Endothelial cell of umbilical vein (primary cell): ENCODE measurements around the gene CNIH2. TPM values are rescaled to one million over a fixed set of nuclear protein-coding genes. Genes with fewer than 3 reads are reported as not detected.

Experiments used
- Bru-seq: library from RNA; stranded (reverse); fragments of 400-500 nt; gene quantifications from one replicate; lab custom pipeline; 2021; lab: Mats Ljungman, UMichigan
- BruChase-seq, 2 experiments: library from RNA; stranded (reverse); fragments of 400-500 nt; gene quantifications; one replicate each; lab custom pipeline; 2021; lab: Mats Ljungman, UMichigan
- BruUV-seq: library from RNA; stranded (reverse); fragments of 400-500 nt; replicated peaks from 2 replicates; lab custom pipeline; 2021; lab: Mats Ljungman, UMichigan
- CTCF ChIA-PET: fragments of 300-600, 350-600 bp; sonication (Branson Sonifier 250); formaldehyde crosslinking; loops from one replicate; lab custom pipeline; 2021; ENCODE audit warnings: antibody characterized with exemption, inconsistent platforms; lab: Charles Lee
- POLR2A ChIA-PET: fragments of 300-600, 350-600 bp; sonication (Branson Sonifier 250); formaldehyde crosslinking; loops from one replicate; lab custom pipeline; 2021; ENCODE audit warnings: antibody characterized with exemption, inconsistent platforms; lab: Charles Lee
- DNase-seq: peaks from one replicate; pipeline ENCODE4 v3.0.0-alpha.2; 2011; ENCODE audit warnings: low read depth, low spot score
- FAIRE-seq: peaks from 2 replicates; lab custom pipeline; 2011; peaks lifted over from hg19 to GRCh38; lab: Jason Lieb, UNC
- H2AFZ ChIP-seq: 2 replicates; pipeline ENCODE4 v1.6.0; 2012; ENCODE audit warnings: low read depth, low read length, control low read depth, inconsistent platforms
- H3K27ac ChIP-seq: 2 replicates; pipeline ENCODE4 v1.5.1; 2011; ENCODE audit warnings: low read depth, mild to moderate bottlenecking, control low read depth, low read length, moderate library complexity; ENCODE audit not compliant: insufficient read depth
- H3K27me3 ChIP-seq, 2 experiments: 2 replicates each; pipeline versions ENCODE4 v1.6.0 to v1.6.1; 2011; ENCODE audit warnings: low read length in 2 of 2, mixed read lengths in 1 of 2; ENCODE audit not compliant: control insufficient read depth in 2 of 2, insufficient read depth in 2 of 2
- H3K36me3 ChIP-seq, 2 experiments: 2 replicates in 1 of 2; 3 replicates in 1 of 2; pipeline ENCODE4 v1.5.1; 2011; ENCODE audit warnings: low read length in 2 of 2, mild to moderate bottlenecking in 1 of 2, moderate library complexity in 1 of 2; ENCODE audit not compliant: control insufficient read depth in 2 of 2, insufficient read depth in 2 of 2; ENCODE audit errors: extremely low read depth in 1 of 2
- H3K4me1 ChIP-seq: 3 replicates; pipeline ENCODE4 v1.5.1; 2011; ENCODE audit warnings: mild to moderate bottlenecking, low read length; ENCODE audit not compliant: control insufficient read depth, insufficient read depth; ENCODE audit errors: extremely low read depth
- H3K4me2 ChIP-seq: 2 replicates; pipeline ENCODE4 v1.6.1; 2011; ENCODE audit warnings: low read length, control low read depth, mixed read lengths; ENCODE audit not compliant: insufficient read depth
- H3K4me3 ChIP-seq, 3 experiments: fragments of 200-600 bp in 1 of 3; sonication (generic), shearing (Covaris generic) in 1 of 3; replicated peaks in 1 of 3; 2 replicates each; pipeline ENCODE4 v1.5.1; 2011 to 2016; ENCODE audit warnings: control low read depth in 3 of 3, low read length in 3 of 3, mild to moderate bottlenecking in 2 of 3, inconsistent platforms in 1 of 3, low read depth in 1 of 3, moderate library complexity in 1 of 3; ENCODE audit not compliant: insufficient read depth in 1 of 3
- H3K79me2 ChIP-seq: 2 replicates; pipeline ENCODE4 v1.6.0; 2012; ENCODE audit warnings: low read length, inconsistent platforms; ENCODE audit not compliant: control insufficient read depth, insufficient read depth
- H3K9ac ChIP-seq: replicated peaks from 2 replicates; pipeline ENCODE3; 2011; ENCODE audit warnings: low read length, control low read depth; ENCODE audit not compliant: insufficient read depth; ENCODE audit errors: extremely low read depth
- H3K9me1 ChIP-seq: replicated peaks from 3 replicates; pipeline ENCODE4 v1.6.0; 2011; ENCODE audit warnings: mild to moderate bottlenecking, low read length; ENCODE audit not compliant: control insufficient read depth, insufficient read depth; ENCODE audit errors: extremely low read depth
- H3K9me3 ChIP-seq: replicated peaks from 2 replicates; pipeline ENCODE4 v1.5.1; 2012; ENCODE audit warnings: low read length, inconsistent platforms; ENCODE audit not compliant: control insufficient read depth, insufficient read depth
- H4K20me1 ChIP-seq: replicated peaks from 2 replicates; pipeline ENCODE3; 2011; ENCODE audit warnings: mild to moderate bottlenecking, low read length; ENCODE audit not compliant: control insufficient read depth, insufficient read depth; ENCODE audit errors: extremely low read depth
- CTCF ChIP-seq, 2 donors: IDR thresholded peaks; 1 replicate in 1 of 2; 2 replicates in 1 of 2; pipeline ENCODE4 v1.5.1; 2011; ENCODE audit warnings: low read length in 2 of 2, mild to moderate bottlenecking in 2 of 2, moderate library complexity in 2 of 2, control low read depth in 1 of 2, inconsistent platforms in 1 of 2, low read depth in 1 of 2; ENCODE audit not compliant: insufficient read depth in 1 of 2; ENCODE audit errors: extremely low read depth in 1 of 2
- EZH2 ChIP-seq: IDR thresholded peaks from 2 replicates; pipeline ENCODE4 v1.6.1; 2012; ENCODE audit warnings: borderline replicate concordance, low read depth, mild to moderate bottlenecking, moderate library complexity, low read length, inconsistent platforms; ENCODE audit not compliant: severe bottlenecking
- FOS ChIP-seq: IDR thresholded peaks from 2 replicates; pipeline ENCODE4 v1.6.1; 2011; ENCODE audit warnings: mild to moderate bottlenecking, low read length, moderate library complexity, borderline replicate concordance; ENCODE audit not compliant: insufficient read depth
- GATA2 ChIP-seq: IDR thresholded peaks from 2 replicates; pipeline ENCODE4 v1.7.0; 2011; ENCODE audit warnings: low read depth, mild to moderate bottlenecking, moderate library complexity, mixed read lengths, low read length; ENCODE audit not compliant: insufficient read length, insufficient read depth
- JUN ChIP-seq: IDR thresholded peaks from 2 replicates; pipeline ENCODE4 v1.6.1; 2011; ENCODE audit warnings: borderline replicate concordance, low read depth; ENCODE audit not compliant: insufficient read length, insufficient read depth
- MAX ChIP-seq: IDR thresholded peaks from 2 replicates; pipeline ENCODE4 v1.6.1; 2011; ENCODE audit not compliant: insufficient read depth, insufficient read length
- MYC ChIP-seq: IDR thresholded peaks from one replicate; pipeline ENCODE4 v1.6.1; 2011; ENCODE audit warnings: mild to moderate bottlenecking, low read depth, low read length
- POLR2A ChIP-seq: IDR thresholded peaks from 2 replicates; pipeline ENCODE4 v1.6.1; 2012; ENCODE audit warnings: low read depth, mild to moderate bottlenecking, control low read depth, low read length
- POLR2AphosphoS5 ChIP-seq: IDR thresholded peaks from 2 replicates; pipeline ENCODE4 v1.6.1; 2012; ENCODE audit warnings: low read depth, mild to moderate bottlenecking, control low read depth, low read length, moderate library complexity; ENCODE audit not compliant: insufficient read depth
- dilution Hi-C: fragments of 300-500 bp; cut with MboI; formaldehyde crosslinking; loops from one replicate; pipeline ENCODE4 v1.15.0; 2019; ENCODE audit warnings: low sequenced_read_pairs; ENCODE audit not compliant: extremely low pct_ligation_motif_present
- intact Hi-C: fragments of 100-400 bp; cut with micrococcal nuclease; formaldehyde crosslinking; loops from one replicate; pipeline ENCODE4 v1.10.0; 2022
- long read RNA-seq: library from polyadenylated mRNA; stranded (forward); transcript quantifications from one replicate; pipeline ENCODE4 v2.0.0, GENCODE V29; 2021
- polyA minus RNA-seq, 3 experiments: library from RNA; depleted of rRNA, polyadenylated mRNA; stranded (reverse); fragments of >200 nt; gene quantifications; 1 replicate in 1 of 3; 2 replicates in 2 of 3; pipeline ENCODE4 v1.2.3, GENCODE V29; 2011
- polyA plus RNA-seq, 4 experiments: library from polyadenylated mRNA; depleted of rRNA in 3 of 4; stranded (reverse) in 3 of 4; unstranded in 1 of 4; fragments of >200 nt; gene quantifications; 2 replicates each; pipeline versions ENCODE4 v1.2.1 to v1.2.3, GENCODE V29; 2011 to 2012; ENCODE audit warnings: missing spikeins in 1 of 4
- total RNA-seq: library from RNA; stranded (reverse); gene quantifications from 2 replicates; pipeline ENCODE4 v1.2.3, GENCODE V29; 2021

CNIH2 gene
- total RNA-seq = 0.78 and 1.2 TPM in 2 replicates
- 0.46 and 0.91 TPM in 2 replicates for polyA plus RNA-seq
- polyA plus RNA-seq (2011; cell fraction: cytosol; rRNA removed) = 0.30 and 0.56 TPM in 2 replicates
- polyA plus RNA-seq (2011; cell fraction: nucleus; rRNA removed) = 1.9 and 2.1 TPM in 2 replicates
- 0.55 and 0.74 TPM in 2 replicates for polyA plus RNA-seq (2012)
- 0.75 TPM in 1 of 2 replicates, not detected in the other for polyA minus RNA-seq
- polyA minus RNA-seq (2011; cell fraction: cytosol; rRNA and poly(A)+ RNA removed) = not detected
- 0.38 and 0.82 TPM in 2 replicates for polyA minus RNA-seq (2011; cell fraction: nucleus; rRNA and poly(A)+ RNA removed)
- percentile 32 among the genes with signal in this experiment for Bru-seq, nascent RNA
- percentile 55 among the genes with signal in this experiment for BruChase-seq, experiment 1, labeled RNA remaining after a 6-hour chase
- BruChase-seq, experiment 2, labeled RNA remaining after a 2-hour chase = percentile 44 among the genes with signal in this experiment
- long read RNA-seq, partial matches to known transcripts = 0 of 2 reads
- long read RNA-seq, other reads (novel, unspliced or antisense) = 0 of 2 reads

DNA sequence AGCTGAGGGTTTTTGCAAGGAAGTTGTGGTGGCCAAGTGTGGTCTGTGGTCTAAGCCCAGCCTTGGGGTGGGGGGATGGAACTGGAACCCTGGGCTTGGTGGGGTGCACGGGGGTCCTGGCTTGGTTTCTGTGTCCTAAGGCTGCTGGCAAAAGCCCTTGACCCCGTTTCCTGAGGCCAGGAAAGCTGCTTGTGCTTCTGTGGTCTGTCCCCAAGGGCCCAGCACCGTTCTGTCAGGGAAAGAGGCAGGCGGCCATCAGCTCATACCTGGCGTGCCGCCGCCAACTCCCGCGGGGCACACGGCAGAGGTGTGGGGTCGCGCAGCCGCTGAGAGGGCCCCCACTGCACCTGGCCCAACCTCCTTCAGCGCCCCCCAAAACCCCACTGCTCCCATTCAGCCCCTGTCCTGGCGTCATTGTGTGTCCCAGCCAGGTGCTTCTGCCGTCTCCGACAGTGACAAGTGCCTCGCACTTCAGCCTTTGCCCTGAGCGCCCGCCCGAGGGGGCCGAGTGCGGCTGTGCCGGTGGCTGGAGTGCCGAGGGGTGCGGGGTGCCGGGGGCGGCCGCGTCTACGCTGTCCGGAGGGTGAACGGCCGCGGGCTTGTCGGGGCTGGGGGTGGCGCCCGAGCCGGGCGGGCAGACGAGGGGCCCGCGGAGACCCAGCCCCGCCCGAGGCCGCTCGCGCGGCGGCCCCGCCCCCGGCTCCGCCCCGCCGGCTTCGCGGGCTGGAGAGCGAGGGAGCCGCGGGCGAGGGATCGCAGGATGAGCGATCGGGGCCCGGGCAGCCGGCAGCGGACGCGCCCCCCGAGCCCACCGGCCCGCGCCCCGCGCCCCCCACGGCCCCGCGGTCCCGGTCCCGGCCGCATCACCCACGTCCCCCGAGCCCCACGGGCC, at the start of gene CNIH2:
Gene CNIH2, plus strand, starts transcription at position 705 of the 892 bp plus-strand sequence. CDS start 282 bp downstream, outside the sequence.
- dilution Hi-C loops (no loop called here), intact Hi-C loops (no loop called here)
- TF ChIP-seq POLR2AphosphoS5 (peak; percentile 60), EZH2 (no peak), FOS (no peak), GATA2 (no peak), POLR2A (peak; percentile 28), MAX (no peak), MYC (no peak), CTCF (IDR thresholded peaks at IDR 0.05; ENCODE audit: extremely low read depth in 1 of 2, insufficient read depth in 1 of 2, low read depth in 1 of 2, low read length in 2 of 2) (no peak), JUN (no peak)
- H3K9ac ChIP-seq = no peak within 1 kb of the TSS
- H3K9me3 ChIP-seq = no peaks in the 10 kb centered on the region
- no peak within 1 kb of the TSS for H3K27ac ChIP-seq
- ChIA-PET POLR2A (no interaction called here), CTCF (no interaction called here)
- H3K9me1 ChIP-seq = no peaks in the 10 kb centered on the region
- H3K79me2 ChIP-seq = no peaks in the 10 kb centered on the region
- H3K4me3 ChIP-seq = no peak within 1 kb of the TSS
- FAIRE-seq (no peak), DNase-seq (no peak)
- peaks cover 8 to 29% of the 10 kb centered on the region in 2 experiments for H3K36me3 ChIP-seq
- no peak within 1 kb of the TSS for H3K4me2 ChIP-seq
- peaks cover 0 to 4% of the 10 kb centered on the region in 2 experiments for H3K27me3 ChIP-seq
- no peaks in the 10 kb centered on the region for H4K20me1 ChIP-seq
- no peaks in the 10 kb centered on the region for H3K4me1 ChIP-seq
- no TSS peak for BruUV-seq
- H2AFZ ChIP-seq = no peak within 1 kb of the TSS
